Frontal cortex (tissue), 1 donor: ENCODE measurements around the gene NDUFS7. TPM values are rescaled to one million over a fixed set of nuclear protein-coding genes. Genes with fewer than 3 reads are reported as not detected.

Experiments used
- total RNA-seq: library from RNA; depleted of rRNA; stranded (reverse); fragments of >200 nt; gene quantifications from one replicate; pipeline ENCODE4 v1.2.3, GENCODE V29; 2014

Gene NDUFS7
- total RNA-seq, 1 donor from 2014 or later: 27.7 TPM

Other genes starting within 250 kb of the NDUFS7 start
- 4.1 TPM for gene SBNO2, start 209.6 kb upstream of the NDUFS7 start, total RNA-seq
- gene STK11, start 178.1 kb upstream of the NDUFS7 start, total RNA-seq: 45.7 TPM
- gene CBARP, start 145.9 kb upstream of the NDUFS7 start, total RNA-seq: 5.3 TPM
- gene ATP5F1D, start 142.2 kb upstream of the NDUFS7 start, total RNA-seq: 11.0 TPM
- gene MIDN, start 135.3 kb upstream of the NDUFS7 start, total RNA-seq: 14.3 TPM
- gene CIRBP, start 114.6 kb upstream of the NDUFS7 start, total RNA-seq: 573 TPM
- 8.6 TPM for gene FAM174C, start 108.4 kb upstream of the NDUFS7 start, total RNA-seq
- gene EFNA2, start 98.0 kb upstream of the NDUFS7 start, total RNA-seq: 13.0 TPM
- gene GAMT, start 17.6 kb downstream of the NDUFS7 start, total RNA-seq: 15.5 TPM
- 43.6 TPM for gene DAZAP1, start 23.7 kb downstream of the NDUFS7 start, total RNA-seq
- gene RPS15, start 54.5 kb downstream of the NDUFS7 start, total RNA-seq: 276 TPM
- 116 TPM for gene APC2, start 66.2 kb downstream of the NDUFS7 start, total RNA-seq
- gene C19orf25, start 95.3 kb downstream of the NDUFS7 start, total RNA-seq: 17.9 TPM
- gene PCSK4, start 106.4 kb downstream of the NDUFS7 start, total RNA-seq: 3.7 TPM
- 2.4 TPM for gene REEP6, start 107.3 kb downstream of the NDUFS7 start, total RNA-seq
- gene ADAMTSL5, start 129.1 kb downstream of the NDUFS7 start, total RNA-seq: under 0.01 TPM
- gene PLK5, start 140.2 kb downstream of the NDUFS7 start, total RNA-seq: not detected
- 55.0 TPM for gene MEX3D, start 184.4 kb downstream of the NDUFS7 start, total RNA-seq
- 50.1 TPM for gene MBD3, start 209.0 kb downstream of the NDUFS7 start, total RNA-seq
- gene UQCR11, start 221.6 kb downstream of the NDUFS7 start, total RNA-seq: 65.6 TPM